Skeletal muscle tissue (tissue), 5 donors: ENCODE data around the gene RHEB. TPM values are rescaled to one million over a fixed set of nuclear protein-coding genes. Genes with fewer than 3 reads are reported as not detected.

ENCODE experiments used
- H3K27ac ChIP-seq: one replicate; pipeline ENCODE4 v1.7.0; 2013; ENCODE audit warnings: mild to moderate bottlenecking, low read depth, low read length, inconsistent platforms
- H3K27me3 ChIP-seq, 3 donors: one replicate each; pipeline ENCODE4 v1.7.0; 2013; ENCODE audit warnings: low read length in 3 of 3; ENCODE audit not compliant: control insufficient read depth in 3 of 3, insufficient read depth in 3 of 3
- H3K36me3 ChIP-seq, 3 donors: one replicate each; pipeline ENCODE4 v1.7.0; 2013; ENCODE audit warnings: low read length in 3 of 3; ENCODE audit not compliant: control insufficient read depth in 3 of 3, insufficient read depth in 3 of 3
- H3K4me1 ChIP-seq, 3 donors: one replicate each; pipeline ENCODE4 v1.7.0; 2013; ENCODE audit warnings: low read length in 3 of 3, mild to moderate bottlenecking in 3 of 3; ENCODE audit not compliant: control insufficient read depth in 3 of 3, insufficient read depth in 3 of 3
- H3K4me3 ChIP-seq, 3 donors: one replicate each; pipeline ENCODE4 v1.7.0; 2013; ENCODE audit warnings: low read length in 3 of 3
- H3K9ac ChIP-seq, 3 donors: one replicate each; pipeline ENCODE4 v1.7.0; 2013; ENCODE audit warnings: low read length in 3 of 3, mild to moderate bottlenecking in 3 of 3, moderate library complexity in 2 of 3, low read depth in 1 of 3
- H3K9me3 ChIP-seq, 3 donors: one replicate each; pipeline ENCODE4 v1.7.0; 2013; ENCODE audit warnings: low read length in 3 of 3; ENCODE audit not compliant: control insufficient read depth in 3 of 3
- small RNA-seq: library from RNA; depleted of rRNA; stranded (forward); fragments of <200 nt; gene quantifications from one replicate; pipeline ENCODE3, GENCODE V24; 2014
- total RNA-seq: library from RNA; depleted of rRNA; stranded (reverse); fragments of >200 nt; gene quantifications from one replicate; pipeline ENCODE4 v1.2.3, GENCODE V29; 2014
- donor health status: Osteomylitis.

Gene RHEB
- total RNA-seq, 1 donor from 2014 or later: 73.6 TPM

GRCh38 chr7:151424799-151425198 is 94.9 kb downstream of the RHEB start:
- H3K9me3 ChIP-seq: peaks cover 5 to 7% (median 6%) of the 10 kb centered on the region in 3 donors
- H3K27me3 ChIP-seq: peaks cover 0 to 15% (median 11%) of the 10 kb centered on the region in 3 donors
- H3K4me1 ChIP-seq: peaks cover 7 to 19% (median 8%) of the 10 kb centered on the region in 3 donors
- H3K36me3 ChIP-seq: no peaks in the 10 kb centered on the region
- H3K9ac ChIP-seq: no peak overlapping the region
- H3K27ac ChIP-seq: no peak overlapping the region
- H3K4me3 ChIP-seq: no peak overlapping the region

DNA sequence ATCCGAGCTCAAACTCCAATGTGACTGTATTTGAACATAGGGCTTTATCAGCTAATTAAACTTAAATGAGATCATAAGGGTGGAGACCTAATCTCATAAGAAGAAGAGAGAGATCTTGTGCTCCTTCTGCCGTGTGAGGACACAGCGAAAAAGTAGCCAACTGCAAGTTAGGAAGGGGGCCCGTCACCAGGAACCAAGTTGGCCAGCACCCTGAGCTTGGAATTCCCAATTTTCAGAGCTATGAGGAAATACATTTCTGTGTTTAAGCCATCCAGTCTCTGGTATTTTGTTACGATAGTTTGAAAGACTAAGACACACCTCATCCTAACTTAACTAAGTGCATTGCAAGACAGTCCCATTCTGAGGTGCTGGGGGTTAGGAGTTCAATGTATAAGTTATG is 95.8 kb downstream of the RHEB start:
- Histone ChIP-seq H3K9me3 (peaks cover 5 to 11% (median 6%) of the 10 kb centered on the region in 3 donors), H3K4me3 (no peak overlapping the region), H3K27ac (no peak overlapping the region), H3K27me3 (peaks cover 0 to 15% (median 11%) of the 10 kb centered on the region in 3 donors), H3K4me1 (peaks cover 7 to 14% (median 8%) of the 10 kb centered on the region in 3 donors), H3K9ac (no peak overlapping the region), H3K36me3 (no peaks in the 10 kb centered on the region)

DNA sequence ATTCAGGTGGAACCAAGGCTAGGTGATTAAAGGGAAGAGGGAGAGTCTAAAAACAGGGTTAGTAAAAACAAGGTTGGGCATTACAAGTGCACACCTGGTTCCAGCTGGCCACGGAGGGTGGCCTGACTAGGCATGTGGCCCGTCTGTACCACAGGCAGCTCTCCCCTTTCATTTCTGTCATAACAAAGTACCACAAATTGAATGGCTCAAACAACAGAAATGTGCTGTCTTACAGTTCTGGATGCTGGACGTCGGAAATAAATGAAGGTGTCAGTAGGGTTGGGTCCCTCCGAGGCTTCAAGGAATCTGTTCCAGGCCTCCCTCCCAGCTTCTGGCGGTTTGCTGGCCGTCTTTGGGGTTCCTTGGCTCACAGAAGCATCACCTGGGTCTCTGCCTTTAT is 96.5 kb downstream of the RHEB start:
- no peaks in the 10 kb centered on the region for H3K36me3 ChIP-seq
- no peak overlapping the region for H3K27ac ChIP-seq
- H3K4me1 ChIP-seq: peaks cover 7 to 13% (median 8%) of the 10 kb centered on the region in 3 donors
- no peak overlapping the region for H3K9ac ChIP-seq
- peaks cover 5 to 11% (median 6%) of the 10 kb centered on the region in 3 donors for H3K9me3 ChIP-seq
- H3K4me3 ChIP-seq: no peak overlapping the region
- H3K27me3 ChIP-seq: peaks cover 0 to 15% (median 11%) of the 10 kb centered on the region in 3 donors

- no peaks in the 10 kb centered on the region for H3K36me3 ChIP-seq
- no peak overlapping the region for H3K9ac ChIP-seq
- peaks cover 3 to 5% (median 4%) of the 10 kb centered on the region in 3 donors for H3K4me1 ChIP-seq
- peaks cover 5 to 11% (median 6%) of the 10 kb centered on the region in 3 donors for H3K9me3 ChIP-seq
- H3K4me3 ChIP-seq: no peak overlapping the region
- peaks cover 0 to 8% (median 7%) of the 10 kb centered on the region in 3 donors for H3K27me3 ChIP-seq
- no peak overlapping the region for H3K27ac ChIP-seq
Observed at GRCh38 chr7:151422212-151422611, 97.5 kb downstream of the RHEB start.

DNA sequence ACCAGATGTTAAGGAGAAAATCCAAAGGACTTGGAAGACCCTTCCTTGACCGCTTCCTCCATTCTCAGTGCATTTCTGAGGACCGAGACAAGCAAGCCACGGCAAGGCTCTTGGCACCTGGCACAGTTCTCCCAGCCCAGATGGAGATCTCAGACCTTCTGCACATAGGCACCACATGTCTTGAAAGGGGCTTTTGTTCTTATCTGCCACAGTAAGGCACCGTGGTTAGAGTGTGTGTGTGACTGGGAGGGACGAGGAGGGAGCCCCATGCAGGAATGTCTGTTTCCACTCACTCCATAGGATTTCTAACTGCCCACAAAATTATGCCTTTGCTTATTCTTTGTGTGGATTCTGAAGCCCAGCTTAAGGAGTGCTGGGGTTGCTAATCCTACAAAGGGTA is 99.6 kb downstream of the RHEB start:
- no peak overlapping the region for H3K4me3 ChIP-seq
- no peaks in the 10 kb centered on the region for H3K4me1 ChIP-seq
- H3K36me3 ChIP-seq: no peaks in the 10 kb centered on the region
- H3K9me3 ChIP-seq: peaks cover 5 to 11% (median 6%) of the 10 kb centered on the region in 3 donors
- H3K27ac ChIP-seq: no peak overlapping the region
- no peak overlapping the region for H3K9ac ChIP-seq
- H3K27me3 ChIP-seq: peaks cover 3 to 13% (median 8%) of the 10 kb centered on the region in 3 donors

DNA sequence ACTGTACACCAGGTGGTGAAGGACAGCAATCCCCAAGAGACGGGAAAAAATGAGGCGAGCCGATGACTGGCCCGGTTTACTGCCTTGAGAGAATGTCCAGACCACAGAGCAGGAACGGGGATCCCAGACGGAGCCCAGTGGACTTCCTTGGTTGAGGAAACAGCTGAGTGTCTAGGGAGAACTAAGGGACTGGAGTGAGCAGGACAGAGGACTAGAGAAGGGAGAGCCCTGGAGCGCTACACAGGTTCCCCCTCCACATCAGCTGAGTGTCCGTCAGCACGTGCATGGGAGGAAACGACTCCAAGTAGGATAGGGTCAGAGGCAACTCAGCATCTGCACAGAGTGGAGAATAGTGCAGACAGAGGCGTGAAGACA is 102.8 kb downstream of the RHEB start:
- H3K4me1 ChIP-seq: no peaks in the 10 kb centered on the region
- H3K9me3 ChIP-seq: peaks cover 2 to 5% (median 3%) of the 10 kb centered on the region in 3 donors
- H3K27ac ChIP-seq: no peak overlapping the region
- H3K4me3 ChIP-seq: no peak overlapping the region
- H3K27me3 ChIP-seq: peaks cover 4 to 18% (median 12%) of the 10 kb centered on the region in 3 donors
- no peak overlapping the region for H3K9ac ChIP-seq
- H3K36me3 ChIP-seq: no peaks in the 10 kb centered on the region

GRCh38 chr7:151416112-151416940 is 103.4 kb downstream of the RHEB start:
- peaks cover 10 to 20% (median 18%) of the 10 kb centered on the region in 3 donors for H3K27me3 ChIP-seq

More at GRCh38 chr7:151416112-151416940, 103.4 kb downstream of the RHEB start:
- Histone ChIP-seq H3K4me3 (no peak overlapping the region), H3K36me3 (no peaks in the 10 kb centered on the region), H3K9ac (no peak overlapping the region), H3K4me1 (no peaks in the 10 kb centered on the region), H3K9me3 (peaks cover 0 to 5% (median 0%) of the 10 kb centered on the region in 3 donors), H3K27ac (no peak overlapping the region)

Small RNAs within 50 kb of the gene (small RNA-seq; reads per million reads assigned to genes)
- not detected for gene MIR3907
- gene RN7SL76P: not detected

Other genes starting within 250 kb of the RHEB start
- gene NUB1, start 178.1 kb downstream of the RHEB start, total RNA-seq: 20.9 TPM
- 4.7 TPM for gene WDR86, start 109.9 kb downstream of the RHEB start, total RNA-seq
- not detected for gene CRYGN, start 79.8 kb downstream of the RHEB start, total RNA-seq